Tibial nerve (tissue), 4 donors: ENCODE results near the gene BMERB1. TPM values are rescaled to one million over a fixed set of nuclear protein-coding genes. Genes with fewer than 3 reads are reported as not detected.
"Not testable (repeated sequence)": the region's sequence is repeated elsewhere in the genome, so short reads cannot be mapped to it uniquely, and the experiment has no call there.

Source experiments
- DNase-seq, 2 donors: peaks; one replicate each; pipeline ENCODE4 v3.0.0-alpha.2; 2019; ENCODE audit warnings: low spot score in 2 of 2
- H3K27ac ChIP-seq, 4 donors: fragments of 200-600 bp; sonication (generic) in 3 of 4; one replicate each; pipeline ENCODE4 v1.5.1; 2017 to 2019; ENCODE audit warnings: mild to moderate bottlenecking in 1 of 4
- H3K27me3 ChIP-seq, 2 donors: fragments of 200-600 bp; sonication (generic) in 1 of 2; one replicate each; pipeline versions ENCODE4 v1.5.1 to v1.6.0; 2017 to 2019
- H3K36me3 ChIP-seq, 3 donors: fragments of 200-600 bp; sonication (generic); one replicate each; pipeline ENCODE4 v1.5.1; 2018 to 2019
- H3K4me1 ChIP-seq, 4 donors: fragments of 200-600 bp; sonication (generic) in 3 of 4; one replicate each; pipeline ENCODE4 v1.5.1; 2017 to 2019
- H3K4me3 ChIP-seq, 4 donors: fragments of 200-600 bp; sonication (generic) in 3 of 4; one replicate each; pipeline ENCODE4 v1.5.1; 2017 to 2019; ENCODE audit warnings: mild to moderate bottlenecking in 1 of 4, moderate library complexity in 1 of 4
- H3K9me3 ChIP-seq, 4 donors: fragments of 200-600 bp; sonication (generic) in 3 of 4; one replicate each; pipeline ENCODE4 v1.5.1; 2017 to 2019
- EP300 ChIP-seq, 2 donors: sonication (generic); formaldehyde crosslinking; IDR thresholded peaks; one replicate each; pipeline ENCODE4 v1.6.1; 2017; ENCODE audit warnings: antibody characterized with exemption in 2 of 2, mild to moderate bottlenecking in 1 of 2
- POLR2A ChIP-seq, 2 donors: fragments of 450-650 bp; IDR thresholded peaks; one replicate each; pipeline ENCODE4 v1.6.1; 2017; ENCODE audit warnings: antibody characterized with exemption in 2 of 2, mild to moderate bottlenecking in 2 of 2, moderate library complexity in 2 of 2
- whole genome bisulfite sequencing, 2 donors: methylation state at CpG; one replicate each; pipeline ENCODE4 v1.1.5; 2018; 5-methylcytosine and 5-hydroxymethylcytosine counted together
- total RNA-seq, 4 donors: library from RNA; depleted of rRNA; stranded (reverse); fragments of >200 nt; gene quantifications; one replicate each; pipeline ENCODE4 v1.1.0, GENCODE V29; 2016
- TF ChIP-seq, protein P1 (sequence below), 5 experiments: fragments of 200-600 bp in 3 of 5; fragments of 450-650 bp in 2 of 5; sonication (generic) in 3 of 5; IDR thresholded peaks; one replicate each; pipeline ENCODE4 v1.5.1; 2016 to 2019; ENCODE audit warnings: antibody characterized with exemption in 5 of 5, mild to moderate bottlenecking in 3 of 5, moderate library complexity in 2 of 5

The BMERB1 gene
- total RNA-seq, 4 donors from 2014 or later, result 42.9 to 85.9 (median 54.8) TPM

DNA sequence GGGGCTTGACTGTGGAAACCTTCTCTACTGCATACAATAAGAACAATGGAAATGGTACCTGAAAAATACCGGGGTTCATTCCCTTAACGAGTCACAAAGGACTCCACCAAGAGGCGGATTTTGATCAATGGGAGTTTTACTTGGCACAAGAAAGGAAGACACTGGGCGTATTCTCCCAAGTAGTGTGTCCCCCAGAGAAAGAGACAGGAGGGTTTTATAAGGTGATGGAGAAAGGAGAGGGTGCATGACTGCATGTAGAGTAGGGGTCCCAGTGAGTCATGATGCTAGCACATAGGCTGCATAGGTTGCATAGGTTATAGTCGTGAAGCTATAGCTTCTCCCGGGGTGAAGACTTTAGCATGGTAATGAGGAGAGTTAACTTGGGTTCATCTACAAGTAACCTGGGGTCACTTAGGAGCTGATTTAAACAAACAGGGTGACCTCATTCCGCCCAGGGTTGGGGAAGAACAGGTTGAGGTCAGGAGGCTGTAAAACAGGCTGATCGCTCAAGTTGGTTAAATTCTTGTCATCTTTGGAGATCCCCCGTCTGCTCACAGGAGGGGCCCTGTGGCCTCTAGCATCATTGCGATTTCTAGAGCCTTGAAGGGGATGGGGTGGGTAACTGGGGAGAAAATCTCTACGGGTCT, 37.3 kb upstream of the BMERB1 start:
- DNase-seq, result no peak
- H3K4me3 ChIP-seq, result no peak overlapping the region
- 90 to 91% methylated on average over 11 of the region's 11 CpGs for WGBS, 2 donors
- peak overlapping the region in 1 of 4 donors; percentile 81 for H3K27ac ChIP-seq
- peaks cover 0 to 10% (median 4%) of the 10 kb centered on the region in 3 donors for H3K36me3 ChIP-seq
- no peaks in the 10 kb centered on the region for H3K27me3 ChIP-seq
- no peaks in the 10 kb centered on the region for H3K9me3 ChIP-seq
- no peak for TF ChIP-seq EP300 (IDR thresholded peaks at IDR 0.05)
- TF ChIP-seq, protein P1, sequence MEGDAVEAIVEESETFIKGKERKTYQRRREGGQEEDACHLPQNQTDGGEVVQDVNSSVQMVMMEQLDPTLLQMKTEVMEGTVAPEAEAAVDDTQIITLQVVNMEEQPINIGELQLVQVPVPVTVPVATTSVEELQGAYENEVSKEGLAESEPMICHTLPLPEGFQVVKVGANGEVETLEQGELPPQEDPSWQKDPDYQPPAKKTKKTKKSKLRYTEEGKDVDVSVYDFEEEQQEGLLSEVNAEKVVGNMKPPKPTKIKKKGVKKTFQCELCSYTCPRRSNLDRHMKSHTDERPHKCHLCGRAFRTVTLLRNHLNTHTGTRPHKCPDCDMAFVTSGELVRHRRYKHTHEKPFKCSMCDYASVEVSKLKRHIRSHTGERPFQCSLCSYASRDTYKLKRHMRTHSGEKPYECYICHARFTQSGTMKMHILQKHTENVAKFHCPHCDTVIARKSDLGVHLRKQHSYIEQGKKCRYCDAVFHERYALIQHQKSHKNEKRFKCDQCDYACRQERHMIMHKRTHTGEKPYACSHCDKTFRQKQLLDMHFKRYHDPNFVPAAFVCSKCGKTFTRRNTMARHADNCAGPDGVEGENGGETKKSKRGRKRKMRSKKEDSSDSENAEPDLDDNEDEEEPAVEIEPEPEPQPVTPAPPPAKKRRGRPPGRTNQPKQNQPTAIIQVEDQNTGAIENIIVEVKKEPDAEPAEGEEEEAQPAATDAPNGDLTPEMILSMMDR (IDR thresholded peaks at IDR 0.05), result no peak
- no peak for TF ChIP-seq POLR2A (IDR thresholded peaks at IDR 0.05)
- H3K4me1 ChIP-seq, result peaks cover 0 to 9% (median 0%) of the 10 kb centered on the region in 4 donors

DNA sequence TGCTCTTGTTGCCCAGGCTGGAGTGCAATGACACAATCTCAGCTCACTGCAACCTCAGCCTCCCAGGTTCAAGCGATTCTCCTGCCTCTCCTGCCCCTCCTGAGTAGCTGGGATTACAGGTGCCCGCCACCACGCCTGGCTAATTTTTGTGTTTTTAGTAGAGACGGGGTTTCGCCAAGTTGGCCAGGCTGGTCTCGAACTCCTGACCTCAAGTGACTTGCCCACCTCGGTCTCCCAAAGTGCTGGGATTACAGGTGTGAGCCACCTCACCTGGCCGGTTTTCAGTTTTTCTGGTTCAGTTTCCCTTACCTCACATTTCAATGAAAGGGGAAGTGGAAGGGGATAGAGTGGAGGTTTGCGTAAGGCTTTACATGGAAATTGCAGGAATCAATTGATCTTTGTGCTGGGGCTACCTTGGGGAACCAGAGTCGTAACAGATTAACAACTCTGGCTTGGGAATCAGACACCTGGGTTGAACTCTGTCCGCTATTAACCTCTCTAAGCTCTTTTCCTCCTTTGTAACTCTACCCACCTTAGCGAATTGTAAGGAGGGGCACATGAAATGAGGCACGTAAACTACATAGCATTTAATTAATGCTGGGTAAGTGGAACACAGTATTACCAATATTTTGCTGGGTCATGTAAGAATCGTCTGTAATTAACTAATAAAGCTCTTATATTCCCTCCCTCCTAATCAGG, 35.6 kb upstream of the BMERB1 start:
- no peaks in the 10 kb centered on the region for H3K9me3 ChIP-seq
- H3K4me3 ChIP-seq, result no peak overlapping the region
- WGBS, 2 donors, result 77 to 79% methylated on average over 14 of the region's 14 CpGs
- no peaks in the 10 kb centered on the region for H3K27me3 ChIP-seq
- H3K36me3 ChIP-seq, result peaks cover 0 to 27% (median 4%) of the 10 kb centered on the region in 3 donors
- H3K4me1 ChIP-seq, result peaks cover 0 to 9% (median 0%) of the 10 kb centered on the region in 4 donors
- TF ChIP-seq, protein P1 (IDR thresholded peaks at IDR 0.05), result no peak
- TF ChIP-seq POLR2A (IDR thresholded peaks at IDR 0.05) (no peak), EP300 (IDR thresholded peaks at IDR 0.05) (no peak)
- DNase-seq, result no peak
- H3K27ac ChIP-seq, result no peak overlapping the region

DNA sequence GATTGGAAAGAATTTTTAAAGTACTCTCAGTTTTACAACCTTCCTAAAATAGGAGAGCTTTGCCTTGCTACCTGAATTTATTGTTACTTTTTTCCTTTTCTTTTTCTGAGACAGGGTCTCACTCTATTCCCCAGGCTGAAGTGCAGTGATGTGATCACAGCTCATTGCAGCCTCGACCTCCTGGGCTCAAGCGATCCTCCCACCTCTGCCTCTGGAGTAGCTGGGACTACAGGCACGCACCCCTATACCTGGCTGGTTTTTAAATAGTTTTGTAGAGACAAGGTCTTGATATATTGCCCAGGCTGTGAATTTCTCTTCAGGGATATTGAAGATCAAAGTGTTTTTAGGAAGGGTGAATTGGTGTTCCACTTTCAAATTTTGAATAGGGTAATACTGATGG, 35.1 kb upstream of the BMERB1 start:
- TF ChIP-seq EP300 (IDR thresholded peaks at IDR 0.05), result no peak
- TF ChIP-seq POLR2A (IDR thresholded peaks at IDR 0.05), result no peak
- TF ChIP-seq, protein P1 (IDR thresholded peaks at IDR 0.05), result no peak
- no peak for DNase-seq
- H3K9me3 ChIP-seq, result no peaks in the 10 kb centered on the region
- peaks cover 0 to 9% (median 0%) of the 10 kb centered on the region in 4 donors for H3K4me1 ChIP-seq
- WGBS, 2 donors, result 81 to 84% methylated on average over 3 of the region's 3 CpGs
- no peak overlapping the region for H3K4me3 ChIP-seq
- no peaks in the 10 kb centered on the region for H3K27me3 ChIP-seq
- H3K27ac ChIP-seq, result no peak overlapping the region
- H3K36me3 ChIP-seq, result peaks cover 0 to 33% (median 4%) of the 10 kb centered on the region in 3 donors

DNA sequence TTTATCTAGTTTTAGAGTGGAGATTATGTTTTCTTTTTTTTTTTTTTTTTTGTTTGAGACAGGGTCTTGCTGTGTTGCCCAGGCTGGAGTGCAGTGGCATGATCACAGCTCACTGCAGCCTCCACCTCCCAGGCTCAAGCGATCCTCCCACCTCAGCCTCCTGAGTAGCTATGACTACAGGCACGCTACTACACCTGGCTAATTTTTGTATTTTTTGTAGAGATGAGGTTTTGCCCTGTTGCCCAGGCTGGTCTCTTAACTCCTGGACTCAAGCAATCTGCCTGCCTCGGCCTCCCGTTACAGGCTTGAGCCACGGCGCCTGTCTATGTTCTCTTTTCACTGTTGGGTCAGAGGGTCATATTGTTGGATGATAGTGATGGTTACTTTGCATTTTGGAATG, 34.1 kb upstream of the BMERB1 start:
- peaks cover 0 to 33% (median 4%) of the 10 kb centered on the region in 3 donors for H3K36me3 ChIP-seq
- H3K9me3 ChIP-seq, H3K4me1 ChIP-seq, H3K27ac ChIP-seq, H3K4me3 ChIP-seq, H3K27me3 ChIP-seq, DNase-seq: not testable (repeated sequence)
- 89 to 94% methylated on average over 6 of the region's 6 CpGs for WGBS, 2 donors

DNA sequence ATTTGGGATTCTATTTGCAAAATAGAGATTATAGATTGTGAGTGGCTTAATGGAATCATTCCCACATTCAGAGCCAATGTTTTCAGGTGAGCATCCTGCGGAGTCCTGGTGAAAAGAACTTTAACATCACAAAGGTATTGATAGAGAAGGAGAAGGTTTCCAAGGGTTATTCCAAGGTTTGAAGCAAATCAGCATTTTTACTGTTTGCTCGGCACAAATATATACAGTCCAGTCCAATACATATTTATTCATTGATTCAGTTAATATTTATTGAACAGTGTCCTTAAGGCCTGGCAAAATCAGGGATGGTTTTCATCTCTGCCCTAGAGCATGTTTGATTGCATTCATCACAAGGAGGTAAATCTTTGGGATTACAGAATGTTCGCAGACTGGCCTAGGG, 32.4 kb upstream of the BMERB1 start:
- WGBS, 2 donors, result 97 to 98% methylated on average over 3 of the region's 3 CpGs
- TF ChIP-seq EP300 (IDR thresholded peaks at IDR 0.05), result no peak
- TF ChIP-seq POLR2A (IDR thresholded peaks at IDR 0.05), result no peak
- TF ChIP-seq, protein P1 (IDR thresholded peaks at IDR 0.05), result no peak
- Histone ChIP-seq H3K4me3 (no peak overlapping the region), H3K4me1 (no peaks in the 10 kb centered on the region), H3K9me3 (no peaks in the 10 kb centered on the region), H3K36me3 (peaks cover 0 to 33% (median 4%) of the 10 kb centered on the region in 3 donors), H3K27ac (no peak overlapping the region), H3K27me3 (no peaks in the 10 kb centered on the region)
- DNase-seq, result no peak
